Measurements from ENCODE around the gene MAD1L1. TPM values are rescaled to one million over a fixed set of nuclear protein-coding genes. Genes with fewer than 3 reads are reported as not detected.

MAD1L1 gene
- total RNA-seq, 1 donor from 2014 or later, result 58.0 TPM

GRCh38 chr7:1910081-1910685 lies 322.6 kb downstream of the MAD1L1 start:
- no peak for DNase-seq

GRCh38 chr7:1909476-1909875 lies 323.3 kb downstream of the MAD1L1 start:
- no peak for DNase-seq

- no peak for DNase-seq
Measured at GRCh38 chr7:1908823-1909420, 323.8 kb downstream of the MAD1L1 start.

GRCh38 chr7:1907751-1908365 lies 324.9 kb downstream of the MAD1L1 start:
- DNase-seq, result no peak

GRCh38 chr7:1906988-1907745 lies 325.6 kb downstream of the MAD1L1 start:
- no peak for DNase-seq

- DNase-seq, result no peak
Measured at GRCh38 chr7:1906087-1906830, 326.5 kb downstream of the MAD1L1 start.

- no peak for DNase-seq
Measured at GRCh38 chr7:1902231-1902855, 330.4 kb downstream of the MAD1L1 start.

DNA sequence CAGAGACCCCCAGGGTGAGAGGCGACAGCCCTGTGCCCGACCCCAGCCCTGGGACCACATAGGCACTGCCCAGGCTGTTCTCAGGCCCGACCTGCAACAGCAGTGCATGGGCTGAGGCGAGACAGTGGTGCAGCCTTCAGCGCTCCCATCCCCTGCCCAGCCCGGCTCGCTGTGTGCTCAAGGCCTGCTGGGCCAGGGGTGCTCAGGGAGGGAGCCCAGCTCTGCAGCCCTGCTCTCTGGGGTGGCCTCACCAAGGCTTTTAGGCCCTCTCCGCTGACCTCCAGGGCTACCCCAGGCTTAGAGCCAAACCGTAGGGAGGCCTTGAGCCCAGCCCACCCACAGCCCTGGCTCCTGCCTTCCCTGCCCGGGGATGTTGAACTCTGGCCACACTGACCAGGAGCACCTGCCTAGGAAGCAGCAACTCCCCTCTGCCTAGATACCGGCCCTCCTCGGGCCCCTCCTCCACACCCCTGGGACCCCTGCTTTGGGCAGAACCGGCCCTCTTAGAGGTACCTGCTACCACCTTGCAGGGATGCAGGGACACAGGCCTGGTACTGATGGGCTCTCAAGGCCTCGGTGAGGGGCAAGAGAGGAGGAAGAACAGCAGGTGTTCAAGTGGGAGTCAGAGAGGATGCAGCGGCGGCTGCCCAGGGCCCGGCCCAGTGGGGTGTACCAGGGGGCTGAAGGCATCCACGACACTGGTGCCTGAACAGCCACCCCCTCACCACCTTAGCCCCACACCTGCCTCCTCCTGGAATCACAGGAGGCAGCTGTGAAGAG lies 331.1 kb downstream of the MAD1L1 start:
- DNase-seq, result no peak

GRCh38 chr7:1900847-1901246 lies 331.9 kb downstream of the MAD1L1 start:
- no peak for DNase-seq

DNA sequence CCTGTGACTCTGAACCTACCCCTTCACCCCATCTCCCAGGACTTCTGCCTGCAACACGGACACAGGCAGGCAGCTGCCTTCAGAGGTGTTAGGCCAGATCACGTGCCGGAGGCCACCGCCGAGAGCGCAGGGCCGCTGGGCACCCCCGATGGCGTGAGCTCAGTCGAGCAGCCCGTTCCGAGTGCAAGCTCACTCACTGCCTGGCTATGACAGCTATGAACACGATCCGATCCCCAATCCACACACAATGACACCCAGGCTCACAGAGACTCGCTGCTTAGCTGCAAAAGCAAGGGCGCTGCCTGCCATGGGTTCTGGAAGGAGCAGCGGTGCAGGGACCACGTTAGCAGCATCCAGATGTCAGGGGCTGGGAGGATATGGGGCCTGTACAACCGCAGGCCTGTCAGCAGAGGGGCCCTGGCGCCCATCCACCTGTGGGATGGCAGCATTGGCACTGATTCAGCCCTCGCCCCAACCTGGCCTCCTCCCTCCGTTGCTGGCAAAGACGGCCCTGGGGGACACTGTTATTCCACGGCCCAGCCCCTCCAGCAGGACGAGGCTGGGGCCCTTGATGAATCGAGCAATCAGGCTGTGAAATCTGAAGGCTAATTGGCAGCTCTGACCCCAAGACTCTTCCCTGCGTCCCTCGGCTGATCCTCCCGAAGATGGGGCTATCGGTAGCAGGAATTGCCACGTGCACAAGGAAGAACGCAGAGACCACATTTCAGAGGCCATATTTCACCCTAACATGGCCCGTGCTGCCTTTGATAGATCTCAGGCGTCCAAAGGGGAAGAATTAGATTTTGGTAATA lies 332.6 kb downstream of the MAD1L1 start:
- DNase-seq, result no peak

GRCh38 chr7:1899196-1899595 lies 333.5 kb downstream of the MAD1L1 start:
- DNase-seq, result no peak

GRCh38 chr7:1898628-1899185 lies 334.0 kb downstream of the MAD1L1 start:
- DNase-seq, result no peak

GRCh38 chr7:1897861-1898627 lies 334.7 kb downstream of the MAD1L1 start:
- no peak for DNase-seq

DNA sequence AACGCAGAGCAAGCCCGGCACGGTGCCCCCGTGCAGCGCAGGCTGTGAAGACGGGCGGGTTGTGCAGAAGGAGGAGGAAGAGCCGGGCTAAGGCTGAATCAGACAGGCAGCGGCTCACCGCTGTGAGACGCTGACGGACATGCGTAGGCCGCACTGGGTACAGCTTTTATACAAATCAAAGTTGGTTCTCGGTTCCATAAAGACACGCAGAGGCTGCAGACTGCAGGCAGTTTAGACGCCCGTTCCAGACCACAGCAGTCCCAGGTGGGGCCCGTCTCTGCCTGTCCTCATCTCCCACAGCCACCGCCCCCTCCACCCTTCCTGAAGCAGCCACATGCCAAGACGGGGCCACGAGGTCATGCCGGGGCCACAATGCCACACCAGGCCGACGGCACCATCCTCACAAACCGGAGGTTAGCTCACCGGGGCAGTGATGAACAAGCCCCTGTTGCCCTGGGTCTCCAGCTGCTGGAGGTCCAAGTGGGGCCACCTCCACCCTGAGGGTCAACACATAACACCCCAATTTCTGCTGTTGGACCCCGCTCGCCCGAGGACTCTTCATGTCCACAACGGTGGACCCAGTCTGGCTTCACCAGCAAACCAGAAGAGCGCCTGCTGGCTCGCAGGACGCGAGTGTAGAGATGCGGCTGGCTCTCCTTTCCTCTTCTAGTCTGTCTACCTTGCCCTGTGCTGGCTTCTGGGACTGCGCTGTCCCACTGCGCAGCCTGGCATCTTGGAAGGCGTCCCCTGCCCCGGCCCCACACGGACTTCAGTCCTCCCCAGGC lies 335.5 kb downstream of the MAD1L1 start:
- DNase-seq, result no peak

DNA sequence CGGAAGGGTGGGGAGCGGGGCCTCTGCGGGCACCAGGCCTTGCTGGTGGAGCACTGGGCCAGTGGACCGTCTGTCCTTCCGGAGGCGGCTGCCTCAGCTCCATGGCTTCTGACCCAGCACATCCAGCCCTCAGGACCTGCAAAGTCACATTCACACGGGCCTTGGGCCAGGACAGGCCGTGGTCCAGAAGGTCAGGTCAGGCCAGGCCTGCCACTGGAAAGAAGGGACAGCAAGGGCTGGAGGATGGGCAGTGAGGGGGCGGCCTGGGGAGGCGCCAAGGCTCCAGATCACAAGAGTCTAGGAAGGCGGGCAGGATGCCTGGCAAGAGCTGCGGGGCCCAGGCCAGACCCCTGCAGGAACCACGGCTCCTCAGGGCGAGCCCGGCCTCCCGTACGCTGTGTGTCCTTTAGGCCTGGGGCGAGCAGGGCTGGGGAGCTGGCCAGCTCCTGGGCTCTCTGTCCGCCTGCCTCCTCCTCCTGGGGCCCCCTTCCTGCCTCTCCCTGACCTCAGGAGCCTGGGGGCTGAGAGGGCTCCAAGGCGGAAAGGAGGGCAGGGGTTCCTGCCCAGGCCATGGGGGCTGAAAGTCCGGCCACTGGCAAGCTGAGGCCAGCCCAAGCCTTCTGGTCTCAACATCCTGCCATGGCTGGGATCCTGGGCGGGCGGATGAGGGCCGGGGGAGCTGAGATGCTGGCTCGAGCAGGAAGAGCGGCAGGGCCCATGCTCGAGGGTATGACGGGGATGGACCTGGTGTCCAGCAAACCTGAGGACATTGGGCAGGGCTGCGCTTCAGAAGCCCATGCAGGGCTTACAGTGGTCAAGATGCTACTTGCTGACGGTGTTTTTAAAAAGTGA lies 336.9 kb downstream of the MAD1L1 start:
- DNase-seq, result no peak

DNA sequence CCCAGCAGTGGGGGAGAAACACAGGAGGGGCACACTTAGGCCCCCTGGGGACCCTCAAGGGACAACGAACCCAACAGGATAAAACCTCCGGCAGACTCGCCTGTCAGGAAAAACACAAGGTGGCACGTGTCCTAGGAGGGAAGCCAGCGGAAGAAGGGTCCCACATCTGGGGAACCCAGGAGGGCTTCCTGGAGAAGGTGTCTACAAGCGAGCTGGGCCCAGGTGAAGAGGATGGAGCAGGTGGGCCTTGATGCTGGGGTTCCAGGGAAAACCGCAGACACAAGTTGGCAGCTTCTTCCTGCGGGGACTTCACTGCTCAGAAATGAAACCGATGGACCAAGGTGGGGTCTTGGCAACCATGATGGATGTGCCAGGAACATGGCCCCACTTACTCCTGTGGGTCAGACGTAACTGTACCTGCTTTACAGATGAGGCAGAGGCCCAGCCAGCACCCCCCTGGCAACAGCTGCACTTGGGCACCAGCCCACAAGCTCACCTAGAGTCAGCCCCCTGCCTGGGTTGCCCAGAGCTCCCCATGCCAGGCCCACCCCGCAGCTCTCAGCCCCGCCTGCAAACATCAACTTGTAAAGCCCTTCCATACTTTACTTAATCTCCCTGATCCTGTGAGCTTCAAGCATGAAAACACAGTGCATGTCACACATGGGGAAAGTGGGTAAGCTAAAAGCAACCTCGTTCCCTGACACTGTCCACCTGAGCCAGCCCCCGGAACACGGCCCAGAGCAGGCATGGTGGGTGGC lies 337.7 kb downstream of the MAD1L1 start:
- no peak for DNase-seq
